ENCODE data around the gene MMP20. TPM values are rescaled to one million over a fixed set of nuclear protein-coding genes. Genes with fewer than 3 reads are reported as not detected.
"Not testable (repeated sequence)": the region's sequence is repeated elsewhere in the genome, so short reads cannot be mapped to it uniquely, and the experiment has no call there.

MMP20 gene
- total RNA-seq, 1 donor from 2014 or later = not detected

- no peaks in the 10 kb centered on the region for H3K9me3 ChIP-seq (replicated peaks)
- H3K27me3 ChIP-seq (ENCODE audit: low read depth) = no peaks in the 10 kb centered on the region
- intact Hi-C loops (cut with micrococcal nuclease) = no loop called here
- TF ChIP-seq, protein P1, sequence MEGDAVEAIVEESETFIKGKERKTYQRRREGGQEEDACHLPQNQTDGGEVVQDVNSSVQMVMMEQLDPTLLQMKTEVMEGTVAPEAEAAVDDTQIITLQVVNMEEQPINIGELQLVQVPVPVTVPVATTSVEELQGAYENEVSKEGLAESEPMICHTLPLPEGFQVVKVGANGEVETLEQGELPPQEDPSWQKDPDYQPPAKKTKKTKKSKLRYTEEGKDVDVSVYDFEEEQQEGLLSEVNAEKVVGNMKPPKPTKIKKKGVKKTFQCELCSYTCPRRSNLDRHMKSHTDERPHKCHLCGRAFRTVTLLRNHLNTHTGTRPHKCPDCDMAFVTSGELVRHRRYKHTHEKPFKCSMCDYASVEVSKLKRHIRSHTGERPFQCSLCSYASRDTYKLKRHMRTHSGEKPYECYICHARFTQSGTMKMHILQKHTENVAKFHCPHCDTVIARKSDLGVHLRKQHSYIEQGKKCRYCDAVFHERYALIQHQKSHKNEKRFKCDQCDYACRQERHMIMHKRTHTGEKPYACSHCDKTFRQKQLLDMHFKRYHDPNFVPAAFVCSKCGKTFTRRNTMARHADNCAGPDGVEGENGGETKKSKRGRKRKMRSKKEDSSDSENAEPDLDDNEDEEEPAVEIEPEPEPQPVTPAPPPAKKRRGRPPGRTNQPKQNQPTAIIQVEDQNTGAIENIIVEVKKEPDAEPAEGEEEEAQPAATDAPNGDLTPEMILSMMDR (IDR thresholded peaks at IDR 0.05; ENCODE audit: borderline replicate concordance) = no peak
- no peak for DNase-seq
- H3K27ac ChIP-seq (replicated peaks) = no peak overlapping the region
- H3K4me1 ChIP-seq = no peaks in the 10 kb centered on the region
- H3K36me3 ChIP-seq = no peaks in the 10 kb centered on the region
- H3K4me3 ChIP-seq = no peak overlapping the region
These were observed 8.4 kb upstream of the MMP20 start for GRCh38 chr11:102633385-102634026.

- peaks cover 4% of the 10 kb centered on the region for H3K27me3 ChIP-seq (ENCODE audit: low read depth)
- no peak for DNase-seq
- TF ChIP-seq, protein P1 (IDR thresholded peaks at IDR 0.05; ENCODE audit: borderline replicate concordance) = no peak
- no peak overlapping the region for H3K4me3 ChIP-seq
- H3K4me1 ChIP-seq = no peaks in the 10 kb centered on the region
- H3K27ac ChIP-seq (replicated peaks) = no peak overlapping the region
- H3K36me3 ChIP-seq = no peaks in the 10 kb centered on the region
- no peaks in the 10 kb centered on the region for H3K9me3 ChIP-seq (replicated peaks)
- intact Hi-C loops (cut with micrococcal nuclease) = no loop called here
These were observed 6.9 kb upstream of the MMP20 start for GRCh38 chr11:102632026-102632425.

DNA sequence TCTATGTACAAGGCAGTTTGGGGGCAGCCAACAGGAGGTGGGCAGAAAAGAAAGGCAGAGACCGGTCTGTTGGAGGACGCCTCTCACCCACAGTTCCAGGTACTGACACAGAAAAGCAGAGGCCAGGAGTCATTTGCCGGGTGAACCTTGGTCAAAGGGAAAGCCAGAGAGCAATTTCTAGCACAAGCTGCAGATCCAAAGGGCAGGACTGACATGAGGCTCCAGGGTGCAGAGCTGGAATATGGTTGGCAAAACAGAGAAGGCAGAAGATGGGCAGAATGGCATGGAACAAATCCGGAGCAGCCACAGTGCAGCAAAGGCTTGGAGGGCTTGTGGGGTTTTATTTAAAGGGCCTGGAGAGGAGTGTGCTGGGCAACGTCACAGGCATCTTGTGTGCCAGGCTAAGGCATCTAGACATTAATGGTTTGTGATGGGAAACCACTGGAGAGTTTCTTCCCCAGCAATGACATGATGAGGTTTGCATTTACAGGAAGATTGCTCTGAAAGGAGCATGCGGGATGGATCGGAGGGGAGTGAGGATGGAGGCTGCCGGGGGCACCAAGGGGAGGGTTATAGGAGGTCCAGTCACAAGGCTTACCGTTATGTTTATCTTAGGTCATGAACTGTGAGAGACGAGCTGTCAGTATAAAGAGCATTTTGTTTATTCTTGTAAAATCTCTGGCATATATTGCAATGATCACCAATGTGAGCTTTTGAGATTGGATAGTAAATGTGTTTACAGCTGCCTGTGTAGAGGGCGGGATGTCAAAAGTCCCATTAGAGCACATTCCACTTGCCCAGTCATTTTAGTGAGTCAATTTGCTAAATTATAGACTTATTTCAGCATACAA is 5.7 kb upstream of the MMP20 start:
- Histone ChIP-seq H3K9me3 (replicated peaks) (no peaks in the 10 kb centered on the region), H3K4me1 (no peaks in the 10 kb centered on the region), H3K36me3 (no peaks in the 10 kb centered on the region), H3K27me3 (ENCODE audit: low read depth) (peaks cover 9% of the 10 kb centered on the region), H3K4me3 (no peak overlapping the region), H3K27ac (replicated peaks) (no peak overlapping the region)
- intact Hi-C loops (cut with micrococcal nuclease) = no loop called here
- no peak for DNase-seq
- TF ChIP-seq, protein P1 (IDR thresholded peaks at IDR 0.05; ENCODE audit: borderline replicate concordance) = no peak

- H3K4me3 ChIP-seq; intact Hi-C loops (cut with micrococcal nuclease); H3K9me3 ChIP-seq (replicated peaks); H3K36me3 ChIP-seq; H3K27ac ChIP-seq (replicated peaks); DNase-seq; H3K4me1 ChIP-seq: not testable (repeated sequence)
- peaks cover 17% of the 10 kb centered on the region for H3K27me3 ChIP-seq (ENCODE audit: low read depth)
These were observed 4.8 kb upstream of the MMP20 start for GRCh38 chr11:102629908-102630307.

GRCh38 chr11:102626676-102627075 is 1.5 kb upstream of the MMP20 start:
- Histone ChIP-seq H3K4me1 (no peaks in the 10 kb centered on the region), H3K9me3 (replicated peaks) (no peaks in the 10 kb centered on the region), H3K27ac (replicated peaks) (no peak overlapping the region), H3K27me3 (ENCODE audit: low read depth) (peaks cover 17% of the 10 kb centered on the region), H3K4me3 (no peak overlapping the region), H3K36me3 (no peaks in the 10 kb centered on the region)
- TF ChIP-seq, protein P1 (IDR thresholded peaks at IDR 0.05; ENCODE audit: borderline replicate concordance) = no peak
- intact Hi-C loops (cut with micrococcal nuclease) = no loop called here
- no peak for DNase-seq

DNA sequence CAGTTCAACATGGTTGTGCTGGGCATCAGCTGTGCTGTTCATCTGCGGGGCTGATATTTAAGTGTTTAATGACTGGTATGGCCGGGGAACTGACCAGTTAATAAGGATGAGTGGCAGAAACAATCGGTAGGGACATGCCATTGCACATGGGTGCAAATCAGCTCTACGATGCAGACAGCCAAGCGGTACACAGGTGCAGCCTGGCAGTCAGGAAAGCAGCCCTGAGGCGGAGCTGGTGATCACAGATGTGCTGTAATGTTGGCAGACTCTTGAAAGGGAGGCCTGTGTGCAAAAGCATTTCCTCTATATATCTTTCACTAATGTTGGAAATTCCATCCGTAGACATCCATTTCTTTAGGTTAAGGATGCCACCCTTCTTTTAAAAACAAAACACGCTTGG is 1.1 kb downstream of the MMP20 start:
- Histone ChIP-seq H3K9me3 (replicated peaks) (no peaks in the 10 kb centered on the region), H3K27me3 (ENCODE audit: low read depth) (peaks cover 17% of the 10 kb centered on the region), H3K4me1 (no peaks in the 10 kb centered on the region), H3K36me3 (no peaks in the 10 kb centered on the region), H3K4me3 (no peak overlapping the region), H3K27ac (replicated peaks) (no peak overlapping the region)
- intact Hi-C loops (cut with micrococcal nuclease) = no loop called here
- DNase-seq = no peak
- TF ChIP-seq, protein P1 (IDR thresholded peaks at IDR 0.05; ENCODE audit: borderline replicate concordance) = no peak
